ENCODE data around the gene FAM170A.

Gene FAM170A

GRCh38 chr5:119680080-119680479 is 50.7 kb downstream of the FAM170A start:
- H3K27me3 Mint-ChIP-seq = peaks cover 4% of the 10 kb centered on the region
- H3K9me3 Mint-ChIP-seq = peaks cover 4% of the 10 kb centered on the region

GRCh38 chr5:119681734-119682133 is 52.4 kb downstream of the FAM170A start:
- H3K9me3 Mint-ChIP-seq = peaks cover 4% of the 10 kb centered on the region
- peaks cover 4% of the 10 kb centered on the region for H3K27me3 Mint-ChIP-seq
- no peaks in the 10 kb centered on the region for H3K4me1 Mint-ChIP-seq (ENCODE audit: low read depth)
- no peak overlapping the region for H3K4me3 Mint-ChIP-seq
- no peaks in the 10 kb centered on the region for H3K36me3 Mint-ChIP-seq (ENCODE audit: low read depth)
- no peak overlapping the region for H3K27ac Mint-ChIP-seq

More at GRCh38 chr5:119680080-119680479, 50.7 kb downstream of the FAM170A start:
- Mint-ChIP-seq H3K4me1 (ENCODE audit: low read depth) (no peaks in the 10 kb centered on the region), H3K36me3 (ENCODE audit: low read depth) (no peaks in the 10 kb centered on the region), H3K27ac (no peak overlapping the region), H3K4me3 (no peak overlapping the region)

- Mint-ChIP-seq H3K27me3 (peaks cover 4% of the 10 kb centered on the region), H3K36me3 (ENCODE audit: low read depth) (no peaks in the 10 kb centered on the region), H3K27ac (no peak overlapping the region), H3K4me3 (no peak overlapping the region), H3K4me1 (ENCODE audit: low read depth) (no peaks in the 10 kb centered on the region), H3K9me3 (peaks cover 4% of the 10 kb centered on the region)
Measured at GRCh38 chr5:119682372-119682771, 53.0 kb downstream of the FAM170A start.

All from stimulated activated naive CD8-positive, alpha-beta T cell treated with anti-CD3 and anti-CD28 coated beads, Interleukin-15, Interleukin-2, amounts not matched to agents 100 ng/mL and 50 ng/mL, for 24 hours (primary cell).